Hematopoietic multipotent progenitor cell (in vitro differentiated cells): ENCODE results near the gene PHLDB2. TPM values are rescaled to one million over a fixed set of nuclear protein-coding genes. Genes with fewer than 3 reads are reported as not detected.
A peak's percentile ranks its signal among the peaks of the same experiment; 100 is the strongest.

Source experiments
- DNase-seq, 3 donors: peaks; one replicate each; pipeline ENCODE4 v3.0.0-alpha.2; 2011 to 2015; ENCODE audit warnings: low read depth in 2 of 3, low spot score in 2 of 3
- total RNA-seq: library from RNA; depleted of rRNA; stranded (reverse); fragments of >200 nt; gene quantifications from one replicate; pipeline ENCODE4 v1.2.3, GENCODE V29; 2012

The PHLDB2 gene
- total RNA-seq, 1 donor = 4.8 TPM

DNA sequence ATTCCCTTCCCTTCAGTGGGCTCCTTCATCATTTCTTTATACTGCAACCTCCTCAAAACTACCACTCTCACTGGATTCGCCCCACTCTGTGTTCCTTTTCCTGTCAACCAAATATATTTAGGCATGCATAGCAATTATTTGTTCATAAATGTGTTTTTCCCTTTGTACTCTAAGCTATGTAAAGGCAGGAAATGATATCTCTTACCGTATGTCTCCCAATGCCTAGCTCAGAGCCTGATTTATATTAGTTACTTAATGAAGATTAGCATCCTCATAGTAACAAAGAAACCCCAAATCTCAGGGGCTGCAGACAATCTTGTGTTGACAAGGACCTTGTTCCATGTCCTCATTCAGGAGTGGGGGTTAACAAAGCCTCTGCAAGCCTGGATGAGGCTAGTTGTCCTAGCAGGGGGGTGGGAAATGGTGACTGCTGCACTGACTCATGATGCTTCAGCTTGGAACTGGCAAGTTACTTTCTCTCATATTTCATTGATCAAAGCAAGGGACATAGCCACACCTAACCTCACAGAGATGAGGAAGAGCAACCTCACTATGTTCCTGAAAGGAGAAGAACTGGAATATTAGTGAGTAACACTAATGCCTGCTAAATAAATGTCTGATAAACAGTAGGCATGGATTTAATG is 15.2 kb downstream of the PHLDB2 start:
- DNase-seq = no peak

DNA sequence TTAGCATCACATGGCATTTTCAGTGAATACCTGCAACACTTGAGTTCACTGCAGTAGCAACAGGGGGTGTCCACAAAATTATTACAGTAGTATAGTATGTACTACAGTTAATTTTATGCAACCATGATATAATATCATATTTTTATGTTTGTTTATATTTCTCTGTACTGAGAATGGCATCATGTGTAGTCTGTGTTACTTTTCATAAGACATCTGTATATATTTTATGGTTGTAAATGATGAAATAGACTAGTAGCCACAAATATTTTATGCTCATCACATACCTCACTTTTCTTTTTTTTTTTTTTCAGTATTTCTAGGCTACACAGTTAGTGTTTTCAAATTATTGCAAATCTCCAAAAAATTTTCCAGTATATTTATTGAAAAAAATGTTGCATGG is 22.4 kb downstream of the PHLDB2 start:
- DNase-seq = no peak

DNA sequence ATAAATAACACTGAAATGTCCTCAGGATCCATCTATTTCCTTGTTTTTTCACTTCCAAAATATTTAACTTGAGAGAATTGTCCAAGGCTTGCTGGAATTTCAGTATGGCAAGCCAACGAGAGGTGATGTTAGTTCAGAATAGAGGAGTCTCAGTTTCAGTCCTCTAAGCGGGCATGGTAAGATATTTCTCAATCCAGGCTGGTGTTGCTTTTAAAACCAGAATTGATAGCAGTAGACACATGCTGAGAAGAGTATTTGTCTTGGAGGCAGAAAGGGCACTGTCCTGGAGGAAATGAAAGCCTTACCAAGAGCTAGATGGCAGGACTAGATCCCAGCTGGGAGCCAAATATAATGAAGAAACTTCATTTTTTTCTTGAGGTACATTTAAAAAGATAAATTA is 23.1 kb downstream of the PHLDB2 start:
- no peak for DNase-seq

DNA sequence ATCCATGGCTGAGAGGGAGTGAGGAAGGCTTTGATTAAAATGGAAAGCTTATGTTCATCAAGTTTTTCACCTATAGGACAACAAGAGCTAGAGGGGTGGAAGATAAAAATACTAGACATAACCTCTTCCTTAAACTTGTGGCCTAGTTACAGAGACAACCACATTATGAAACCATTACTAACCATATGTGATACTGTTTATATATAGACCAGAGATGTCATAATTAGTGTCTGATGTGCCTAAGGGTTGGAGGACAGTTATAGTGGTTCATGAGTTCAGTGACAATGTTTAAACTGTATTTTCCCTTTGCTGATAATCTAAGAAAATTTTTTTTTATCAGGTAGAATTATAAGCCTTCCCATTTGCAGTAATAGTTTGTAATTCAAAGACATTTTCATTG is 23.7 kb downstream of the PHLDB2 start:
- no peak for DNase-seq

DNA sequence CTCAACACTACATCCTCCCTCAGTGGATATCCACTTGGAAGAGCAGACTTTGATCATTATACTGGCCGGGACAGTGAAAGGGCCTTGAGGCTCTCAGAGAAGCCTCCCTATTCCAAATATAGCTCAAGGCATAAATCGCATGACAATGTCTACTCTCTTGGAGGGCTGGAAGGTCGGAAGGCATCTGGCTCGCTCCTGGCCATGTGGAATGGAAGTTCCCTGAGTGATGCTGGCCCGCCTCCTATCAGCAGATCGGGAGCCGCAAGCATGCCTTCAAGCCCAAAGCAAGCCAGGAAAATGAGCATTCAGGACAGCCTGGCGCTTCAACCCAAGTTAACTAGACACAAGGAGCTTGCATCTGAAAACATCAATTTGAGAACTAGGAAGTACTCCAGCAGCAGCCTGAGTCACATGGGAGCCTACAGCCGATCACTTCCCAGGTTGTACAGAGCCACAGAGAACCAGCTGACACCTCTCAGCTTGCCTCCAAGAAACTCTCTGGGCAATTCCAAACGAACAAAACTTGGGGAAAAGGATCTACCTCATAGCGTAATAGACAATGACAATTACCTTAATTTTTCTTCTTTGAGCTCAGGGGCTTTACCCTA is 25.4 kb downstream of the PHLDB2 start:
- no peak for DNase-seq

DNA sequence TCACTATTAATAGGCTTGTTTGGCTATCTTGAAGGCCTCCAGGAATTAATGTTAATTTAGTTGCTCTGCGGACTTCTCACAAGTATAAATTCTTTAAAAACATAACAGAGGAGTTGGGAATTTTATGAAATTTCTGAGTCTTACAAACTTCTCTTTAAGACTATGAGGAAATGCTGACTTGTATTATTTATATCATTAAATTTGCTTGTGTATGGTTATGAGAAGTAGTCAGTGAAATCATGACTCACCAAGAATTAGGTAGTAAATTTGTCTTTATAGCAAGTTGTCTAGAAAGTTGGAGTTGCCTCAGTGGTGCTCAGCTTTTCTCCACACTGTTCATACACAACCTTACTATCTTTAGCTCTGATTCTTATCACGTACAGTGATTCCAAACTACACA is 26.5 kb downstream of the PHLDB2 start:
- DNase-seq = no peak

DNA sequence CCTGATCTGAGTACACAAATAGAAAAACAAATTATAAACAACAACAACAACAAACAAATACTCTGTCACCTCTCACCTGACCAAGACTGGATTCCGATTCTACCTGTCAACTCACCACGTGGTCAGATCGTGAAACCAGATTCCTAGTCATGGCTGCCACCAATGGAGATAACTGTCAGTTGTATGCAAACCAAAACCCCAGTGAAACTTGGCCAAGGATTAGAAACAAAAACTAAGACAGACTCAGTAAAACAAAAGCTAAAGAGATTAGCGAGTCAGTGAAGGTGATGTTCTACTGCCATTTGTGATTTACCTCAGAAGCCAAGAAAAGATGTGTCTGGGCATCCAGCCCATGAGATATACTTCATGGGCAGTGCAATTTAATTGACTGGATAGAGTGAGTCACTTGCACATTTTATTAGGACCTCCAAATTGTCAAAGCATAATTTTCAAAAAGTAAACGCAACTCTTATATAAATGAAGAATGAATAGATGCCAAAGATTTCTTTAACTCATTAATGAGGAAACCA is 31.1 kb downstream of the PHLDB2 start:
- DNase-seq = no peak

DNA sequence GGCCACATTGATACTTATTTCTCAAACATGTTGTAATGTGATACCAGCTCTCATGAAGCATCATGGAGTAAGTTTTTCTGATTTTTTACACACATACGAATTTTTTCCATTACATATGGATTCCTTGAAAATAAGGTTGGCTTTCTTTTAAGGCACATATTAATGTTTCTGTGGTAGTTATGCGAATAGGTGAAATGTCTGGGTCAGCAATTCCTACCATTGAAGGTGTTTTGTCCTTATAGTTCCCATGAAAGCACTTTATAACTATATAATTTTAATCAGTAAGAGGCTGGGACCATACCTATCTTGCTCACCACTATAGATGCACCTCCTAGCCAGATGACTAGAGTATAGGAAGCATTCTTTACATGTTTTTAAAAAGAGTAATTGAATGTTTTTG is 33.0 kb downstream of the PHLDB2 start:
- no peak for DNase-seq

DNA sequence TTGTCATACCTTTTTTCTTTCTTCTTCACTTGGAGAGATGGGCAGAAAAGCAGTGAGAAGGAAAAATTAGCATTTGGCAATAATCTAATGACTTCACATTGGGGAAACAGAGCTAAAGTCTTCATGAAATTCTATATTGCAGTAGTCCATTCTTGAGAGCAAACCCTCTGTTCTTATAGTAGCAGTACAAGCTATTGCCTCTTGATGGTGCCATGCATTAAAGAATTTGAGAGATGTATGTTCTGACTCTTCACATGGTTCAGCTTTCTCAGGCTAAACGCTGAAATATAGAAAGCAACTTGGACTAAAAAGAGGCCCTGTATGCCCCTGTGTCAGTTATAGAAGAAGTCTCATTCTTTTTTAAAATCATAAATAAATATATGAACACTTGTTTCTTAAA is 36.0 kb downstream of the PHLDB2 start:
- DNase-seq = peak in 2 of 3 donors; percentile 45 to 79

DNA sequence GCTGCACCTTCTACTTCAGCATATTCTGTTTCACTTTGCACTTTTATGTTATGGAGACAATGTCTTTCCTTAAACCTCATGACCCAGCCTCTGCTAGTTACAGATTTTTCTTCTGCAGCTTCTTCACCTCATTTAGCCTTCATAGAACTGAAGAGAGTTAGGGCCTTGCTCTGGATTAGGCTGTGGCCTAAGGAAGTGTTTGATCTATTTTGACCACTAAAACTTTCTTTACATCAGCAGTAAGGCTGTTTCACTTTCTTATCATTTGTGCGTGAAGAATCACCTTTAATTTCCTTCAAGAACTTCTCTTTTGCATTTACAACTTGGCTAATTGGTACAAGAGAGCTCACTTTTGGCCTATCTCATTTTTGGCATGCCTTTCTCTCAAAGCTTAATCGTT is 40.9 kb downstream of the PHLDB2 start:
- no peak for DNase-seq

DNA sequence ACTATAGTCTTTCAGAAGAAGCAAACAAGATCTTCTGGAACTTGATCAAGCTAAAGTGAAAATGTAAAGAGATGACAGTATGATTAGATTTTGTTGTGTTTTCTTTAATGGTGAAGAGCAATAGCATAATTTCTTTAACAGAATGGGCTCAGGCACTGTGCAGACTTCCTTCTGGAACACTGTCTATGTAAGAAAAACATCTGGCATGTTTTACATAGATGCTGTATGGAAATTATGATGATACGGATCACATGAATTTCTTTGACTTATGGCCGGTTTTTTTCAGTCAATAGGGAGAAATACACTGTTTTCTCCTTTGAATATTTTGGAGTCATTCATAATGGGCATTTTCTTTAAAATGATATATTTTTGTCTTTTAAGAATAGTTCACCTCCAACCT is 42.6 kb downstream of the PHLDB2 start:
- DNase-seq = no peak

DNA sequence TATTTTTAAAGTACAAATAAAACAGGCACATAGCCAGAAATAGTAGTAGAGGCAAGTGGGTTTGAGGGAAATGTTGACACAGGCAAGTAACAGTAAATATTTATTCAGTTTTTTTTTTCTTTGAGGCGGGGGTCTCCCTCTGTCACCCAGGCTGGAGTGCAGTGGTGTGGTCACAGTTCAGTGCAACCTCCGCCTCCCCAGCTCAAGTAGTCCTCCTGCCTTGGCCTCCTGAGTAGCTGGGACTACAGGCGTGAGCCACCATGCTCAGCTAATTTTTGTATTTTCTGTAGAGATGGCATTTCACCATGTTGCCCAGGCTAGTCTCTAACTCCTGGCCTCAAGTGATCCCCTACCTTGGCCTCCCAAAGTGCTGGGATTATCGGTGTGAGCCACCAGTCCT is 43.5 kb downstream of the PHLDB2 start:
- no peak for DNase-seq

DNA sequence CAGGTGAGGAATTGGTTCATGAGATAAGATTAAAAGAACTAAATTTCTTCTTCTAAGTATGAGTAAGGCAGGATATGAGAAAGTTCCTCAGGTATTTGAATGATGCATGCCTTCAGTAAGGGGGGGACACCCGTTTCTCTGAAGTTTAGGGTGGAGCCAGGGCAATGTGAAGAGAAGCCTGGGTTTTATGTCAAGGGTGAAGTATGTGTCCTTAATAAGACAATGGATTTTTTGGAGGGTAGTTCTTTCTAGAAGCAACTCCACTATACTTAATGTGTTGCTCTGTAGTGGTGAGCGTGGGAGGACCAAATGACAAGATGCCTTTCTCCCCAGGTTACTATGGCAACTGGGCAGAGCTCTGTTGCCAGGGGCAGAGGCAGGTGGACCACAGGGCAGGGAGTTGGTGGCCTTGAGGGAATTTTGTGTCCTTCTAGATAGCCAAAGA is 44.0 kb downstream of the PHLDB2 start:
- no peak for DNase-seq

DNA sequence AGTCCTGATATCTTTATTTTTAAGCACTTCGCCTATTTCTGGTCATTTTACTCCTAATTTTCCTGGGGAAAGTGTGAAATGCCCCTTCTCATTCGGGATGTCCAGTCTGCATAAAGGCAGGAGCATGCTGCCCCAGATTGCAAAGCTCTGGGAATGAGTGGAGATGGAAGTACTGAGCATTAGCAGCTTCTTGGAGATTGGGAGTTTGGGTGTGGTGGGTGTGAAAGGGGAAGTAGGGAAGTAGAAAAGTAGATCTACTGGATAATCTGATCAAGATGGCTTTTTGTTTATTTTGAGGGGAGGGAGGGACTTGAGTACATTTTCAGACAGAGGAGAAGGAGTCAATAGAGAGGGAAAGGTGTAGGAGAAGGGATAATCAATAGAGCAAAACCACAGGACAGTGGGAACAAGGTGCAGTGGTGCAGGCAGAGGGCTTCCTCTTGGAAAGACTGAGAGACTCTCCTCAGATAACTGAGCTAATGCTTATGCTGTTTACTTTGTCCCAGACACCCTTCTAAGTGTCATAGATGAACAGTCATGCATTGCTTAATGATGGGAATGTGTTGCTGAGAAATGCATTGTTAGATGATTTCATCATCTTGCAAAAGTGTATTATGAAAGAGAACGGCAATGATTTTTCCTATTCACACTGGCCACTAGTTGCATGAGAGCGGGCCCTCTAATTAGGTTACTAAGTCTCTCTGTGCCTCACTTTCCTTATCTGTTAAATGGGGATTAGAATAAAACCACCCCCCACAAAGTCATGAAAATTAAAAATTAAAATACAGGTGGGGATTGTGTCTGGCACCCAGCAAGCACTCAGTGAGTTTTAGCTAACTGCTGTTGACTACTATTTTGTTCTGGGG is 45.5 kb downstream of the PHLDB2 start:
- no peak for DNase-seq

DNA sequence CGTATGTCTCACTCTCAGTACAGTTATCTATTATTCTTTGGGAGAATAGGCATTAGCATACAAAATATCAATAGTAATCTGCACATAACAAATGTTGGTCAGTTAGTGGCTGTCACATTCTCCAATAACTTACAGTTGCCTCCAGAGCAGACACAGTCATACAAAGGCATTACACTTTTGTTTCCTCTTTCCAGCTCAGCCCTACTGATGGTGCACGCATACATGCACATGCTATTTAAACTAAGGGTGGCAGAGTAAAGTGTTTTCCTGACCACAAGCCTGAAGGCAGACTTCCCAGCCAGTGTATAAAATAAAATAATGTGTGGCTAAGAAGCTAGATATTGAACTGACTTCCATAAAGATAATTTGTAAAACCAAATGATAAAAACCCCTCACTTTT is 47.6 kb downstream of the PHLDB2 start:
- peak in 1 of 3 donors; percentile 15 for DNase-seq

DNA sequence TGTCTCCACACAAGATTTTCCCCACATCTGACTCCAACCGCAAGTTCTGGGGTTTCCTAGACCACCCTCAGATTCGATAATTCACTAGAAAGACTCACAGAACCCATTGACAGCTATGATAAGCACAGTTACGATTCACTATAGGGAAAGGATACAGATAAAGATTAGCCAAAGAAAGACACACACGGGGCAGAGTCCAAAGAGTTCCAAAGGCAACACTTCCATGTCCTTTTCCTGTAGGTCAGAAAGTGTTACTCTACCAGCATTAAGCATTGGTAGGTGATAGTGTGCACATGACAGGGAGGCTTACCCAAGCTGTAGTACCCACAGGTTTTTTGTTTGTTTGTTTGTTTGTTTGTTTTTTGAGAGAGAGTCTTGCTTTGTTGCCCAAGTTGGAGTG is 48.1 kb downstream of the PHLDB2 start:
- no peak for DNase-seq

DNA sequence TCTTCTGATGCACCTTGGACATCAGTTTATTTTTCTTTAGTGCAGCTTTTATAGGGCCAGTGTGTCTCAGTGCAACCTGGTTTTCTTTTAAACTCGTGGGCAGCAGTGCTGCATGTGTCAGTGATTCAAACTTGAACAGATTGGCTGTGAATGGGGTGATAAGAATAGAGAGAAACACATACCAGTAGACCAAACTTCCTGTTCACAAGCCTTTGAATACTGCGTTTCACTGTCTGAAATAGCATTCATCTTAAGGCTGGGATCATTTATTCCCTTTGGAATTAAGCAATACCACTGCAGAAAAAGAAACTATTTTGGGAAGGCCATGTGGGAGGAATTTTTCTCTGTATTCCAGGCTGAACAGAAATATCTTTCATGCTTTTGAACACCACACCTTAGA is 51.7 kb downstream of the PHLDB2 start:
- DNase-seq = no peak

DNA sequence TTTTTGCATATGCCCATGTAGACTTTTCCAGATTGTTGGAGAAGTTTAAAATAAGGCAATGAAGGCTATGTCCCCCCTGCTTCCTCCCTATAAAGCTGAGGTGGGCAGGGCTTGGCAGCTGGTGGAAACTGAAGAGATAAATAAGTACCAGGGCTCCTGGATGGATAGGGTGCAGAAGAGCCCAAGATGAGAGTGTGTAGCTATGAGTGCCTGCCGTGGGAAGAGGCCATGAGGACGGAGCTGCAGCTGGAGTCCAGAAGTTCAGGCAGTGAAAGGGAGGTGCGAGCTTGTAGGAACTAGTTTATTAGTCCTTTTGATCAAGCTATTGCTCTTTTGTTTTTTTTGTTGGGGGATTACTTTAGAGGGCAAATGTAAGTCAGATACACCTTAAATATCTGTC is 52.4 kb downstream of the PHLDB2 start:
- DNase-seq = no peak

DNA sequence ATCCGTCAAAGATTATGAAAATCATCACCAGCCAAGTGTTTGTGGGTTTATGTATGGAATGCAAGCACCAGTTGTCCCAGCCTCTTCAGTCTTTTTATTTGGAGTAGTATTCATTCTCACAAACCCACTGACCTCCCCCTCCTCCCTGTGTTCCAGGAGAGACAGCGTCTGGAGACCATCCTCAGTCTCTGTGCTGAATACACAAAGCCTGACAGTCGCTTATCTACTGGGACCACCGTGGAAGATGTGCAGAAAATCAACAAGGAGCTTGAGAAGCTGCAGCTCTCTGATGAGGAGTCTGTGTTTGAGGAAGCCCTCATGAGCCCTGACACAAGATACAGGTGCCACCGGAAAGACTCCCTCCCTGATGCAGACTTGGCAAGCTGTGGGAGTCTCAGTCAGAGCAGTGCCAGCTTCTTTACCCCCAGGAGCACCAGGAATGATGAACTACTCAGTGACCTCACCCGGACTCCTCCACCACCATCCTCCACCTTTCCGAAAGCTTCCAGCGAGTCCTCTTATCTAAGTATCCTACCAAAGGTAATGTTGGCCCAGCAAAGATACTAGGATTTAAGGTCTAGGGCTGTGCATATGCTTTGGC is 54.2 kb downstream of the PHLDB2 start:
- no peak for DNase-seq

DNA sequence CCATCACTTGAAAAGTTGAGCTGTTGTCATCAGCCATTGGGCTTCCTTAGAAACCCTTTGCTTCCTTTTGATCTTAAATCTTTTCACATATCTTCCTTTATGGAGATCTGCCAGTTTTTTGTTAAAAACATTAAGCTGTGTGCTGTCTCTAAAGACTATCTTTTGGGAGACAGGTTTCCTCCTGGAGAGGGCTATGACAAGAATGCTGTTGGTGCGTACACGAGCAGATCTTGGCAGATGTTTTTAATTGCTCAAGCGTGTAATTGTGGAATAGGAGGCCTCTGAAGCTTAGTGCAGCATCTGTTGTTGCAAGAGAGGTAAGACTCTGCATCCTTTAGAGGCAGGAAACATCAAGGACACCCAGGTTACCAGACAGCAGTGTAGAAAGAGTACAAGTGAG is 56.8 kb downstream of the PHLDB2 start:
- DNase-seq = no peak

DNA sequence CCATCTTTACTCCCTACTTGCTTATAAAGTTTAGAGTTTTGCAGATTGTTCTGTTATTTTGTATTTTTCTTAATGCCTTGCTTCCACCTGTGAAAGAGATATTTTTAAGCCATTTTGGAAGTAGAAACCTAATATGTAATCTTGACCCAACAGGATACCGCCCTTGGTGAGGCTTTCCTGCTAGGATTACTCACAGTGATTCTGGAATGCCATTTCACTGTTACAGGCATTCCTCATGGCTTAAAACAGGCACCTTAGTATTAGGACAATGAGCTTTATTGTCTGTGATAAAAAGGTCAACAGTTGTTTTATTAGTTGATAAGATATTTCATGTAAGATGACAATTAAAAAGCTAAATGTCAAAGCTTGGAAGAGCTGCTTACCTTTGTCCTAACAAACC is 58.2 kb downstream of the PHLDB2 start:
- DNase-seq = no peak
